B cell (primary cell): ENCODE measurements around the gene PTPRN2. TPM values are rescaled to one million over a fixed set of nuclear protein-coding genes. Genes with fewer than 3 reads are reported as not detected.

Experiments used
- ATAC-seq: fragments of 200-7000 bp; cut with Tn5 transposase; one replicate; pipeline ENCODE4 v1.10.0; 2021; ENCODE audit warnings: low read depth, mild to moderate bottlenecking, moderate number of reproducible peaks, moderate library complexity
- CTCF ChIA-PET: fragments of 350-600 bp; sonication (Branson Sonifier 250); formaldehyde crosslinking; loops from one replicate; lab custom pipeline; 2021; ENCODE audit warnings: antibody characterized with exemption, inconsistent platforms; lab: Charles Lee
- POLR2A ChIA-PET: fragments of 350-600 bp; sonication (Branson Sonifier 250); formaldehyde crosslinking; loops from one replicate; lab custom pipeline; 2021; ENCODE audit warnings: antibody characterized with exemption; lab: Charles Lee
- DNase-seq: peaks from one replicate; pipeline ENCODE4 v3.0.0; 2013
- H2AFZ ChIP-seq: 2 replicates; pipeline ENCODE4 v1.6.1; 2012; ENCODE audit warnings: mild to moderate bottlenecking, low read depth, low read length; ENCODE audit not compliant: insufficient read depth, poor library complexity, severe bottlenecking
- H3K27ac ChIP-seq, 2 donors: 1 replicate in 1 of 2; 2 replicates in 1 of 2; pipeline ENCODE4 v1.5.1; 2012 to 2013; ENCODE audit warnings: low read length in 2 of 2, mild to moderate bottlenecking in 2 of 2, moderate library complexity in 1 of 2
- H3K27me3 ChIP-seq, 4 experiments: fragments of 200-600 bp in 1 of 4; sonication (generic) in 1 of 4; replicated peaks in 1 of 4; 1 replicate in 2 of 4; 2 replicates in 2 of 4; pipeline versions ENCODE4 v1.6.1 to v1.7.0; 2013 to 2016; ENCODE audit warnings: low read length in 3 of 4, mild to moderate bottlenecking in 2 of 4, mixed read lengths in 1 of 4, moderate library complexity in 1 of 4; ENCODE audit not compliant: insufficient read depth in 4 of 4, control insufficient read depth in 3 of 4; ENCODE audit errors: control extremely low read depth in 1 of 4
- H3K36me3 ChIP-seq, 2 experiments: replicated peaks in 1 of 2; 1 replicate in 1 of 2; 2 replicates in 1 of 2; pipeline versions ENCODE4 v1.6.1 to v1.7.1; 2013; ENCODE audit warnings: low read length in 1 of 2; ENCODE audit not compliant: insufficient read depth in 2 of 2, control insufficient read depth in 1 of 2; ENCODE audit errors: control extremely low read depth in 1 of 2, extremely low read depth in 1 of 2
- H3K4me1 ChIP-seq, 2 donors: fragments of 200-600 bp in 1 of 2; sonication (generic) in 1 of 2; 1 replicate in 1 of 2; 2 replicates in 1 of 2; pipeline versions ENCODE4 v1.5.1 to v1.6.1; 2013 to 2017; ENCODE audit warnings: low read length in 2 of 2; ENCODE audit not compliant: control insufficient read depth in 2 of 2, insufficient read depth in 2 of 2
- H3K4me2 ChIP-seq: replicated peaks from 2 replicates; pipeline ENCODE3; 2012; ENCODE audit warnings: mild to moderate bottlenecking, low read depth, low read length; ENCODE audit not compliant: poor library complexity, severe bottlenecking
- H3K4me3 ChIP-seq, 5 experiments: fragments of 200-600 bp in 1 of 5; sonication (generic) in 1 of 5; 1 replicate in 3 of 5; 2 replicates in 2 of 5; pipeline versions ENCODE4 v1.5.1 to v1.7.0; 2011 to 2016; ENCODE audit warnings: low read length in 4 of 5, mild to moderate bottlenecking in 4 of 5, low read depth in 2 of 5, control low read depth in 1 of 5, moderate library complexity in 1 of 5; ENCODE audit not compliant: insufficient read depth in 1 of 5; ENCODE audit errors: control extremely low read depth in 1 of 5, extremely low read depth in 1 of 5
- H3K79me2 ChIP-seq: fragments of 200-600 bp; sonication (generic); one replicate; pipeline ENCODE4 v1.6.0; 2016; ENCODE audit warnings: low read length; ENCODE audit not compliant: control insufficient read depth, insufficient read depth
- H3K9ac ChIP-seq: fragments of 200-600 bp; sonication (generic); 2 replicates; pipeline ENCODE4 v1.6.1; 2017; ENCODE audit warnings: mild to moderate bottlenecking, low read length, moderate library complexity
- H3K9me3 ChIP-seq, 3 donors: one replicate each; pipeline versions ENCODE4 v1.6.1 to v1.7.1; 2013; ENCODE audit warnings: low read length in 2 of 3; ENCODE audit not compliant: control insufficient read depth in 2 of 3, insufficient read depth in 1 of 3; ENCODE audit errors: control extremely low read depth in 1 of 3
- H4K20me1 ChIP-seq: 2 replicates; pipeline ENCODE4 v1.6.0; 2012; ENCODE audit warnings: mild to moderate bottlenecking, low read length; ENCODE audit not compliant: insufficient read depth, control insufficient read depth, poor library complexity, severe bottlenecking
- H3K27ac Mint-ChIP-seq: one replicate; pipeline ENCODE4 v1.8.0; 2021; ENCODE audit warnings: mixed read lengths
- H3K27me3 Mint-ChIP-seq: one replicate; pipeline ENCODE4 v1.8.0; 2021; ENCODE audit warnings: mixed read lengths
- H3K4me1 Mint-ChIP-seq: one replicate; pipeline ENCODE4 v1.8.0; 2021; ENCODE audit warnings: mixed read lengths
- H3K4me3 Mint-ChIP-seq: one replicate; pipeline ENCODE4 v1.8.0; 2021; ENCODE audit warnings: mixed read lengths
- H3K9me3 Mint-ChIP-seq: one replicate; pipeline ENCODE4 v1.8.0; 2022; ENCODE audit warnings: mixed read lengths; ENCODE audit not compliant: insufficient read depth
- CTCF ChIP-seq: fragments of 200-600 bp; IDR thresholded peaks from one replicate; pipeline ENCODE4 v1.8.0; 2022; ENCODE audit warnings: antibody characterized with exemption, mild to moderate bottlenecking
- EZH2 ChIP-seq: IDR thresholded peaks from 2 replicates; pipeline ENCODE4 v1.6.1; 2012; ENCODE audit warnings: borderline replicate concordance, low read depth, mild to moderate bottlenecking, moderate library complexity, low read length; ENCODE audit not compliant: insufficient read depth, poor library complexity, severe bottlenecking
- WGBS: methylation state at CpG from one replicate; pipeline ENCODE4 v1.1.5; 2013; ENCODE audit warnings: missing lambda C conversion rate; ENCODE audit not compliant: insufficient coverage; 5-methylcytosine and 5-hydroxymethylcytosine counted together
- intact Hi-C: fragments of 100-400 bp; cut with micrococcal nuclease; formaldehyde crosslinking; loops from one replicate; pipeline ENCODE4 v1.10.0; 2022
- polyA plus RNA-seq: library from polyadenylated mRNA; depleted of rRNA; stranded (reverse); fragments of >200 nt; gene quantifications from 2 replicates; pipeline ENCODE4 v1.2.3, GENCODE V29; 2012
- total RNA-seq, 2 donors: library from RNA; stranded (reverse); fragments of 120-200 nt in 1 of 2; gene quantifications; 1 replicate in 1 of 2; 2 replicates in 1 of 2; pipeline versions ENCODE4 v1.2.3 to v1.2.4, GENCODE V29; 2013 to 2022

Gene PTPRN2
- total and polyA plus RNA-seq, 2 donors (not counting 1 experiment from before 2014, with no cell fraction given) = 2.0 to 5.0 TPM

GRCh38 chr7:157984423-157985163, 603.0 kb downstream of the PTPRN2 start:
- Histone ChIP-seq H3K27ac (no peak overlapping the region), H3K79me2 (no peaks in the 10 kb centered on the region), H3K4me1 (no peaks in the 10 kb centered on the region), H3K27me3 (no peaks in the 10 kb centered on the region), H4K20me1 (no peaks in the 10 kb centered on the region), H2AFZ (no peak overlapping the region), H3K4me2 (no peak overlapping the region), H3K9me3 (peaks cover 0 to 18% (median 0%) of the 10 kb centered on the region in 3 donors), H3K36me3 (no peaks in the 10 kb centered on the region), H3K4me3 (no peak overlapping the region), H3K9ac (no peak overlapping the region)
- intact Hi-C loops = no loop called here
- TF ChIP-seq CTCF (no peak), EZH2 (no peak)
- ATAC-seq = no peak
- Mint-ChIP-seq H3K4me3 (no peak overlapping the region), H3K9me3 (no peaks in the 10 kb centered on the region), H3K4me1 (no peaks in the 10 kb centered on the region), H3K27ac (no peak overlapping the region), H3K27me3 (no peaks in the 10 kb centered on the region)
- POLR2A ChIA-PET = no interaction called here
- CTCF ChIA-PET = no interaction called here
- DNase-seq = no peak
- 94% methylated on average over 15 of the region's 25 CpGs for WGBS
